CD4-positive, alpha-beta T cell treated with Interleukin-2 at 100 ng/mL for 4 hours (primary cell): Measurements from ENCODE around the gene LBH.

Source experiments
- DNase-seq: peaks from one replicate; pipeline ENCODE4 v3.0.0-alpha.2; 2020; ENCODE audit warnings: low spot score

The LBH gene

GRCh38 chr2:30217644-30218337, 13.5 kb upstream of the LBH start:
- no peak for DNase-seq

- DNase-seq: no peak
Measured at GRCh38 chr2:30218338-30218713, 13.0 kb upstream of the LBH start.

GRCh38 chr2:30218814-30219213, 12.5 kb upstream of the LBH start:
- no peak for DNase-seq

GRCh38 chr2:30219886-30220875, 11.2 kb upstream of the LBH start:
- no peak for DNase-seq

GRCh38 chr2:30221531-30221930, 9.8 kb upstream of the LBH start:
- DNase-seq: no peak

GRCh38 chr2:30222031-30222430, 9.3 kb upstream of the LBH start:
- no peak for DNase-seq

GRCh38 chr2:30222636-30223360, 8.5 kb upstream of the LBH start:
- no peak for DNase-seq

GRCh38 chr2:30223413-30223874, 7.9 kb upstream of the LBH start:
- peak; percentile 34 for DNase-seq

GRCh38 chr2:30224151-30224550, 7.2 kb upstream of the LBH start:
- no peak for DNase-seq

GRCh38 chr2:30225131-30225762, 6.1 kb upstream of the LBH start:
- DNase-seq: peak; percentile 61

- DNase-seq: peak; percentile 35
Measured at GRCh38 chr2:30226144-30227032, 4.9 kb upstream of the LBH start.

- no peak for DNase-seq
Measured at GRCh38 chr2:30229596-30229995, 1.7 kb upstream of the LBH start.

GRCh38 chr2:30230497-30231211, 680 bp upstream of the LBH start:
- DNase-seq: no peak

GRCh38 chr2:30231996-30232800, 864 bp downstream of the LBH start:
- peak; percentile 71 for DNase-seq

GRCh38 chr2:30232801-30233130, 1.4 kb downstream of the LBH start:
- peak; percentile 46 for DNase-seq

GRCh38 chr2:30233271-30234009, 2.1 kb downstream of the LBH start:
- no peak for DNase-seq

- no peak for DNase-seq
Measured at GRCh38 chr2:30234180-30234971, 3.0 kb downstream of the LBH start.
